ENCODE measurements around the gene FAM131C.
"Not testable (repeated sequence)": the region's sequence is repeated elsewhere in the genome, so short reads cannot be mapped to it uniquely, and the experiment has no call there.

Gene FAM131C

DNA sequence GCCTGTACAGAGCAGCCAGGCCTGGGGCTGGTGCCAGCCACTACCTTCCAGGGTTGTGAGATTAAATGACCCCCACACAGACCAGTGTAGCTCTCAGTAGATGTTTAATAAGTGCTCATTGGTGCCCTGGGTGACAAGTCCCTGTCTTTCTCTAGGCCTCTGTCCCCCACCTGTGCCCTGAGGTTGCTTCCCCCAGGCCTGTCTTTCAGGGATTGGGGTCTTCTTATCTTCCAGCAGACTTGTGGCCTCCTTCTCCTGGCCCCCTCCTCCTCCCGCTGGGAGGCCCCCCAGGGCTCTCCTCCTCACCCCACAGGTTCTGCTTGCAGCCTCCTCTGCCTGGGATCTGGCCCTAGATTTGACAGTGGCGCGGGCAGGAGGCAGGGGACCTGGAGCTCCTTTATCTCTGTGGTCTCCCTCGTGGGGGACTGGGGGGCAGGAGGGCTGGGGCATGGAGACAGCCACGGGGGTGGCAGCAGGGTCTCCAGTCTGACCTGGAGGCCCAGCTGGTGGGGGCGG is 42.1 kb upstream of the FAM131C start:
- H3K27me3 ChIP-seq (ENCODE audit: control insufficient read depth, insufficient read depth, low read length), result no peaks in the 10 kb centered on the region
- H3K9ac ChIP-seq (ENCODE audit: low read depth, low read length), result no peak overlapping the region
- H3K9me3 ChIP-seq (ENCODE audit: control insufficient read depth, insufficient read depth, low read length), result no peaks in the 10 kb centered on the region
- peaks cover 20% of the 10 kb centered on the region for H3K4me1 ChIP-seq (ENCODE audit: control insufficient read depth, insufficient read depth, low read length)
- H3K36me3 ChIP-seq (ENCODE audit: control insufficient read depth, insufficient read depth, low read length), result no peaks in the 10 kb centered on the region
- H3K4me3 ChIP-seq (ENCODE audit: low read depth, low read length), result peak overlapping the region; percentile 22

DNA sequence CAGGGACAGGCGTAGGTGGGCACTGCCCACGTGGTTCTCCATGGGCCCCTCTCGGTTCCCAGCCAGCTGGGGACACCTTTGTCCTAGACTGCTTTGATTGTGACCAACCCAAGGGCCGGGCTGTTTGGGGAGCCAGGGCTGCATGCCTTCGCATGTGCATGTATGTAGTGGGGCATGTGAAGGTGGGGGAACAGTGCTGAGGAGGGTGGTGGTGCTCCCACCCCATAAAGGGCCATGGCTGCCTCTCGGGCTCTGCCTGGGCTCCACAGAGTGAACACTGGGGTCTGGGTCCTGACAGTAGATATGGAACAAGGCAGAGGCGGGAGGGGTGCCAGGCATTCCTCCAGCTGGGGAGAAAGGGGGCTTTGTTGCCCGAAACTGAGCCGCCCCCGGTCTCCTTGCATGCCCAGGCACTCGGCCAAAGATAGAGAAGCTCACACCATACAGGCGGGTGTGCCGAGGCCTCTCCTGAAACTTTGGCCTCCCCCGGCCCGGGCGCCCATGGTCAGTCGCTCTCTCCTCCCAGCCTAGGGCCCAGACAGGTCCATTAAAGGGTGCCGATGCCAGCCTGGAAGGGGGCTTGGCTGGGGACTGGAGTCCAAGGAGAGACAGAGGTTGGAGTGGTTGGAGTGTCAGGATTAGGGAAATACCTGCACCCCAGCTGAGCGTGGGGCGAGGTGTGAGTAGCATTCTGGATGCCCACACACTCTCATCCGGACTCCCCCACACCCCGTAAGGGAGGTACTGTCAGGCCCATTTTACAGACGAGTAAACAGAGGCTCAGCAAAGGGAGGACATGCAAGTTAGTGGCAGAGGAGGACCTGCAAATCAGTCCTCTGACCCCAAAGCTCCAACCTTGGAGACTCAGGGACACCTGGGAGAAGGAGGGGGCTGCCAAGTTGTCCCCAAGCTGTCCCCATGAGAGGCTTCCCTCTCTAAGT is 41.3 kb upstream of the FAM131C start:
- Histone ChIP-seq H3K27me3 (ENCODE audit: control insufficient read depth, insufficient read depth, low read length) (no peaks in the 10 kb centered on the region), H3K4me3 (ENCODE audit: low read depth, low read length) (peak overlapping the region; percentile 22), H3K9me3 (ENCODE audit: control insufficient read depth, insufficient read depth, low read length) (no peaks in the 10 kb centered on the region), H3K4me1 (ENCODE audit: control insufficient read depth, insufficient read depth, low read length) (peaks cover 16% of the 10 kb centered on the region), H3K9ac (ENCODE audit: low read depth, low read length) (no peak overlapping the region), H3K36me3 (ENCODE audit: control insufficient read depth, insufficient read depth, low read length) (no peaks in the 10 kb centered on the region)

DNA sequence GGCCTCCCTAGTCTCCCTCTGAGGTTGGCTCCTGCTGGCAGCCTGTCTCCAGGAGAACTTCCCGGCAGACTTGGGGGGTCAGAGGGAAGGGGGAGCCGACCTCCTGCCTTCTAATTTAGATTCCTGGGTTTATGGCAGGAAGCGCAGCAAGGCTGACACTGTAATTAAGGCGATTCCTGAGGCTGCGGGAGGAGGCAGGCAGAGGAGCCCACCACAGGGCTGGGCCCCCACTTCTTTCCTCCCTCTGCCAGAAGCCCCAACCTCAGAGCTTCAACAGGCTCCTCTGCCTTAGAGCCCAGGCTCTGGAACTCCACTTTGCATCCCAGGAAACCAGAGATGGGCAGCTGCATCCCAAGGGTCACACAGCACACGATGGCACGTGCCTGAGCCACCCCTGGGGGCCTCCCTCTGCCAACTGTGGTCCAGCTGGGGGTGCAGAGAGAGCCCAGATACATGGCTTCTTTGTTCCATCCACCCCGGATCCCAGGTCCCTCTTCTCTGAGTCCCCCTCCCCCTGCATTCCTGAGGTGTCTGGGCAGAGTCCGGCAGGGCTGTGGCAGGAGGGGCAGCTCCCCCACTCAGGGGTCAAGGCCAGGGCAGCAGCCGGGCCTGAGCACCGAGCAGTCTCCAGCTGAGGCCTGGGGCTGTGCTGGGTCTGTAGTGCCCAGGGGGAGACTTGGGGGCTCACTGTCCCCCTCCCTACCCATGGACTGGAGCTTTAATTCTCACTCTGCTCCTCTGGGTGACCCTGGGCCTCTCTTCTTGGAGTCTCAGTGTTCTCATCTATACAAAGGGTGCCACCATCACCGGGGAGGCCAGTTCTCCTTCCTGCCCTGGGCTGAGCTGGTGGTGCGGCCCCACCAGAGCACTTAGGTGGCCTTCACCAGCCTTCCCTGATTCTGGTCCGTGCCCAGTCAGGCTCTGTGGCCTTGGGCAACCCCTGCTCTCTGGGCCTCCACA is 39.4 kb upstream of the FAM131C start:
- Histone ChIP-seq H3K9me3 (ENCODE audit: control insufficient read depth, insufficient read depth, low read length) (no peaks in the 10 kb centered on the region), H3K36me3 (ENCODE audit: control insufficient read depth, insufficient read depth, low read length) (no peaks in the 10 kb centered on the region), H3K4me3 (ENCODE audit: low read depth, low read length) (no peak overlapping the region), H3K4me1 (ENCODE audit: control insufficient read depth, insufficient read depth, low read length) (peaks cover 16% of the 10 kb centered on the region), H3K9ac (ENCODE audit: low read depth, low read length) (no peak overlapping the region), H3K27me3 (ENCODE audit: control insufficient read depth, insufficient read depth, low read length) (no peaks in the 10 kb centered on the region)

DNA sequence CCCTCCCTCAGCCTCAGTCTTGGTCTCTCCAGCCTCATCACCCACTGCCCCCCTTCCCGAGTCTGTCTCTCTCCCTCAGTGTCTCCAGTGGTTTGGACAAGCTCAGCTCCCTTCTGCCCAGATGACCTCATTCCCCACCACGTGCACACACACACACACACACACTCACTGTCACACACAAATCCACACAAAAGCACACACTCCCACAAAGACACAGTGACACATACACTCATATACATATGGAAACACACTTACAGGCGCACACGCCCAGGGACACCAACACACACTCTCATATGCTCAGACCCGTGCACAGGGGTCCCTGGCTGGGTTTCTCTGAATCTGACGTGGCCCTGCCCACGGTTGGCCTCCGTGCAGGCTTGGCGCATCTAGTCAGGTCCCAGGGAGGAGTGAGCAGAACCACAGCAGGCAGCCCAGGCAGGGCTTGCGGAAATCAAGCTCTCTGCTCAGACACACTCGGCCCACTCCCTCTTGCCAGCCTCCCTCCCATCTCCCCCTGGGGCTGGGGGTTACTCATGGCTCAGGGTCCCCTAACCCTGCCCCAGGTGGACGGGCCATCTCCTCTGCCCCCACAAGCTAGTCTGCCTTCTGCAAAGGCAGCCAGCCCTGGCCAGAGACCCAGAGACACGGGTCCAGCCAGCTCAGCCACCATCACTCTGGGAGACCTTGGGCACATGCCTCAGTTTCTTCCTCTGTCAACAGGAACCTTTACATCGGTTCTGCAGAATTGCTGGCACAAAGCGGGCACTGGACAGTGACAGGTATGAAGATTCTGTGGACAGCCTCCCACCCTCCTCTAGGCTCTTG is 38.5 kb upstream of the FAM131C start:
- H3K9ac ChIP-seq (ENCODE audit: low read depth, low read length), result no peak overlapping the region
- no peaks in the 10 kb centered on the region for H3K9me3 ChIP-seq (ENCODE audit: control insufficient read depth, insufficient read depth, low read length)
- no peaks in the 10 kb centered on the region for H3K27me3 ChIP-seq (ENCODE audit: control insufficient read depth, insufficient read depth, low read length)
- peaks cover 13% of the 10 kb centered on the region for H3K4me1 ChIP-seq (ENCODE audit: control insufficient read depth, insufficient read depth, low read length)
- no peak overlapping the region for H3K4me3 ChIP-seq (ENCODE audit: low read depth, low read length)
- no peaks in the 10 kb centered on the region for H3K36me3 ChIP-seq (ENCODE audit: control insufficient read depth, insufficient read depth, low read length)

DNA sequence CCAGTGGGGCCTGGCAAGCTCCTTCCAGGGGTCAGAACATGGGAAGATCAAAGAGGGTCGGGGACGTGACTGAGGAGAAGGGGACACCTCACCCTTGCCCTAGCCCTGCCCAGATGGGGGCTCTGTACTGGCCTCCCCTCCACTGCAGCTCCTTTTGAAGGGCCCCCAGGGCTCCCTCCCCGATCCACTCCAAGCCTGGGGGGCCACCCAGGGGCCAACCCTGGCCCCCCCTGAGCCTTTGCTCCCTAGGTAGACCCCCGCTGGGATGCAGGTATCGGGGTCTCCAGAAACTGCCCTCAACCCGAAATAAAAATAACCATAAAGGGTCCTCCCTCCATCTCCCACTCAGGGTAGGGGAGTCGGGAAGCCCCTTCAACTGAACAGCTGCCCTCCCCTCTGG is 37.4 kb upstream of the FAM131C start:
- Histone ChIP-seq H3K9me3 (ENCODE audit: control insufficient read depth, insufficient read depth, low read length) (no peaks in the 10 kb centered on the region), H3K4me1 (ENCODE audit: control insufficient read depth, insufficient read depth, low read length) (peaks cover 5% of the 10 kb centered on the region), H3K36me3 (ENCODE audit: control insufficient read depth, insufficient read depth, low read length) (no peaks in the 10 kb centered on the region), H3K27me3 (ENCODE audit: control insufficient read depth, insufficient read depth, low read length) (no peaks in the 10 kb centered on the region), H3K4me3 (ENCODE audit: low read depth, low read length) (no peak overlapping the region), H3K9ac (ENCODE audit: low read depth, low read length) (no peak overlapping the region)

DNA sequence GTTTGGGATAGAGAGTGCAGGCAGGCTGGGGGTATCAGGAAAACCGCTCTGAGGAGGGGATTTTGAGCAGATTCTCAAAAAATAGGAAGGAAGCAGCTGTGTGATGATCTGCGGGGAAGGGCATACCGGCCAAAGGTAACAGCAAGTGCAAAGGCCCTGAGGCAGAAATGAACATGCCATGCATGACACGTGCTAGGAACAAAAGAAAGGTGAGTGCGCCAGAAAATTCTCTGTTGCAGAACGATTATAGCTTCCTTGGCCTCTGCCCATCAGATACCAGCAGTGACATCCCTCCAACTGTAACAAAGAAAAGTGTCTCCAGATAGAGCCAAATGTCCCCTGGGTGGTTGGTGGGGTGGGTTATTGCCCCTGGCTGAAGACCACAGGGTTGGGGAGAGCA is 37.0 kb upstream of the FAM131C start:
- no peaks in the 10 kb centered on the region for H3K27me3 ChIP-seq (ENCODE audit: control insufficient read depth, insufficient read depth, low read length)
- H3K4me3 ChIP-seq (ENCODE audit: low read depth, low read length), result no peak overlapping the region
- H3K4me1 ChIP-seq (ENCODE audit: control insufficient read depth, insufficient read depth, low read length), result peaks cover 5% of the 10 kb centered on the region
- H3K9me3 ChIP-seq (ENCODE audit: control insufficient read depth, insufficient read depth, low read length), result no peaks in the 10 kb centered on the region
- no peaks in the 10 kb centered on the region for H3K36me3 ChIP-seq (ENCODE audit: control insufficient read depth, insufficient read depth, low read length)
- H3K9ac ChIP-seq (ENCODE audit: low read depth, low read length), result no peak overlapping the region

DNA sequence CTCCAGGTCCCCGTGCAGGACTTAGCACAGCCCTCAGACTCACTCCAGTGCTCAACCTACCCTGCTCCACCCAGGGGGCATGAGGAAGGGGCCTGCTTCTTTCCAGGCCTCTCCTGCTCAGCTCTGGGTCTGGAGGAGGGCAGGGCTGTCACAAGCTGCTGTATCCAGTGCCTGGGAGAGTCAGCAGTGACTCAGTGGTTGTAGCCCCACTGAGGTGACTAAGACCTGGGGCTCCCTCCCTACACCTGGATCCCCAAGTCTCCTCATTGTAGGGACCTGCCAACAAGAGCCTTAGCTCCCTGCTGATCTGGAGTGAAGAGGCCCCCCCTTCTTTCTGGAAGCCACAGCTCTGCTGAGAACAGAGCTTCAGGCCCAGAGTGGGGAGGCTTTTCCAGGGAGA is 36.1 kb upstream of the FAM131C start:
- no peaks in the 10 kb centered on the region for H3K36me3 ChIP-seq (ENCODE audit: control insufficient read depth, insufficient read depth, low read length)
- no peak overlapping the region for H3K4me3 ChIP-seq (ENCODE audit: low read depth, low read length)
- H3K9me3 ChIP-seq (ENCODE audit: control insufficient read depth, insufficient read depth, low read length), result no peaks in the 10 kb centered on the region
- H3K4me1 ChIP-seq (ENCODE audit: control insufficient read depth, insufficient read depth, low read length), result peaks cover 5% of the 10 kb centered on the region
- no peaks in the 10 kb centered on the region for H3K27me3 ChIP-seq (ENCODE audit: control insufficient read depth, insufficient read depth, low read length)
- no peak overlapping the region for H3K9ac ChIP-seq (ENCODE audit: low read depth, low read length)

DNA sequence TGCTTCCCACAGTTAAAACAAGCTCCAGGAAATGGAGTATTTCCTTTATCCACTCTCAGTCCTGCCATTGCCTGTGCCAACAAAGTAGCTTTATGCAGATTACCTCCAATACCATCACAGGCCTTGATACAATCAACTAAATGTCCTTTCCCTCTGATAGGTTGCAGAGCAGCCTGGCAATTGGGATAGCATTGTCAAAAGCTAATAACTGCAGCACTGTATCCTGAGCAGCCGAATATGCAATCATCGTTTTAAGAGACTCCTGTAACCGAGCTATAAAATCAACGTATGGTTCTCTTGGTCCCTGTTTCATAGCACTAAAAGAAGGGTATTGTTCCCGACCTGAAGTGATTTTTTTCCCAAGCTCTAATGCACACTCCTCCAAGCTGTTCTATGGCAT is 33.6 kb upstream of the FAM131C start:
- not testable (repeated sequence) for H3K9me3 ChIP-seq (ENCODE audit: control insufficient read depth, insufficient read depth, low read length); H3K4me3 ChIP-seq (ENCODE audit: low read depth, low read length); H3K27me3 ChIP-seq (ENCODE audit: control insufficient read depth, insufficient read depth, low read length); H3K36me3 ChIP-seq (ENCODE audit: control insufficient read depth, insufficient read depth, low read length); H3K9ac ChIP-seq (ENCODE audit: low read depth, low read length); H3K4me1 ChIP-seq (ENCODE audit: control insufficient read depth, insufficient read depth, low read length)

DNA sequence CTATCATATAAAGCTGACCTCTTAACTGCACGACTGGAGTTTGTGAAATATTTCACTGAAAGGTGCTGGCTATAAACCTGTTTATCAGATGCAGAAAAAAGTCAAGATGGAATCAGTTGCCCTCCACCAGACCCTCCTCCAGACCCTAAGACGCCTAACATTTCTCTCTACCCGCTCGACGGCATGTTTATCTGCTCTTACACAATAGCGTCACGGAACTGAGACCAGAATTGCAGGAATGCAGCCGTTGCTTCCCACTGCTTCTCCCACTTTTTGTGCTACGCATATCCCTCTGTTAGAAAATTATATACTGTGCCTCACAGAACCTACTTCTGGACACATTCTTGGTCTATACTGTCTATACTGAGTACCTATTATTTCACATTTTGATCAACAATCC is 28.2 kb upstream of the FAM131C start:
- Histone ChIP-seq H3K4me3 (ENCODE audit: low read depth, low read length) (no peak overlapping the region), H3K36me3 (ENCODE audit: control insufficient read depth, insufficient read depth, low read length) (no peaks in the 10 kb centered on the region), H3K4me1 (ENCODE audit: control insufficient read depth, insufficient read depth, low read length) (no peaks in the 10 kb centered on the region), H3K27me3 (ENCODE audit: control insufficient read depth, insufficient read depth, low read length) (no peaks in the 10 kb centered on the region), H3K9me3 (ENCODE audit: control insufficient read depth, insufficient read depth, low read length) (no peaks in the 10 kb centered on the region), H3K9ac (ENCODE audit: low read depth, low read length) (no peak overlapping the region)

DNA sequence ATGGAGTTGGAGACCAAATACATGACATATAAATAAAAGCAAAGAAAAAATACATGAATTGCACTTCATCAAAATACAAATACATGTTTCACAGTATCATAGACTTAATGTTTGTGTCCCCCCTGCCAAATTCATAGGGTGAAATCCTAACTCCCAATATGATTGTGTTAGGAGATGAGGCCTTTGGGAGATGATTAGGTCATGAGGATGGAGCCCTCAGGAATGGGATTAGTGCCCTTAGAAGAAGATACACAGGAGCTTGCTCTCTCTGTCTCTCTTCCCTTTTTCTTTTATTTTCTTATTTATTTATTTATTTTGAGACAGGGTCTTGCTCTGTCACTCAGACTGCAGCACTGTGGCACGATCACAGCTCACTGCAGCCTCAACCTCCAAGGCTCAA is 26.0 kb upstream of the FAM131C start:
- Histone ChIP-seq H3K4me3 (ENCODE audit: low read depth, low read length) (no peak overlapping the region), H3K9me3 (ENCODE audit: control insufficient read depth, insufficient read depth, low read length) (no peaks in the 10 kb centered on the region), H3K36me3 (ENCODE audit: control insufficient read depth, insufficient read depth, low read length) (no peaks in the 10 kb centered on the region), H3K4me1 (ENCODE audit: control insufficient read depth, insufficient read depth, low read length) (no peaks in the 10 kb centered on the region), H3K27me3 (ENCODE audit: control insufficient read depth, insufficient read depth, low read length) (no peaks in the 10 kb centered on the region), H3K9ac (ENCODE audit: low read depth, low read length) (no peak overlapping the region)

DNA sequence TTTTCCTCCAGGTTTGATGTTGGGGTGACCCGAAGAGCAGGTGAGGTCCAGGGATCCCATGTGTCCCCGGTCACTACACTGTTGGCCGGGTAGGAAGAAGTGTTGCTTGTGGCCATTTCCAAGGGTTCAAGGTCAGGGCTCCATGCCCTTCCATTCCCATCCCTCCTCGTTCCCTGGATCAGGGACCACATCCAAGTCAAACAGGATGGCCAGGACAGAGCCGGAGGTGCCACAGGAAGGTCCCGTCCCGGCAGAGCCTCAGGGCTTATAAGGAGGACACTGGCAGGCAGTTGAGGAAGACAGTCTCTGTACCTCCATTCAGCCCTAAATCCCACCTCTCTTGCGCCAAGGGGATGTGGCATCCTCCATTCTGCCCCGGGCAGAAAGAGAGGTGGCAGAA is 22.0 kb upstream of the FAM131C start:
- Histone ChIP-seq H3K9ac (ENCODE audit: low read depth, low read length) (no peak overlapping the region), H3K36me3 (ENCODE audit: control insufficient read depth, insufficient read depth, low read length) (no peaks in the 10 kb centered on the region), H3K27me3 (ENCODE audit: control insufficient read depth, insufficient read depth, low read length) (no peaks in the 10 kb centered on the region), H3K9me3 (ENCODE audit: control insufficient read depth, insufficient read depth, low read length) (no peaks in the 10 kb centered on the region), H3K4me3 (ENCODE audit: low read depth, low read length) (no peak overlapping the region), H3K4me1 (ENCODE audit: control insufficient read depth, insufficient read depth, low read length) (no peaks in the 10 kb centered on the region)

Measured in iPS-15b (cell line).